Myocyte (in vitro differentiated cells): ENCODE measurements around the gene EDDM3A. TPM values are rescaled to one million over a fixed set of nuclear protein-coding genes. Genes with fewer than 3 reads are reported as not detected.
"Not testable (repeated sequence)": the region's sequence is repeated elsewhere in the genome, so short reads cannot be mapped to it uniquely, and the experiment has no call there.

ENCODE experiments used
- DNase-seq: peaks from one replicate; pipeline ENCODE4 v3.0.0-alpha.2; 2012; ENCODE audit warnings: low read depth
- total RNA-seq: library from RNA; depleted of rRNA; stranded (reverse); fragments of >200 nt; gene quantifications from 2 replicates; pipeline ENCODE4 v1.2.3, GENCODE V29; 2014

Gene EDDM3A
- total RNA-seq, 1 donor from 2014 or later = not detected

GRCh38 chr14:20732979-20733635, 12.6 kb upstream of the EDDM3A start:
- no peak for DNase-seq

DNA sequence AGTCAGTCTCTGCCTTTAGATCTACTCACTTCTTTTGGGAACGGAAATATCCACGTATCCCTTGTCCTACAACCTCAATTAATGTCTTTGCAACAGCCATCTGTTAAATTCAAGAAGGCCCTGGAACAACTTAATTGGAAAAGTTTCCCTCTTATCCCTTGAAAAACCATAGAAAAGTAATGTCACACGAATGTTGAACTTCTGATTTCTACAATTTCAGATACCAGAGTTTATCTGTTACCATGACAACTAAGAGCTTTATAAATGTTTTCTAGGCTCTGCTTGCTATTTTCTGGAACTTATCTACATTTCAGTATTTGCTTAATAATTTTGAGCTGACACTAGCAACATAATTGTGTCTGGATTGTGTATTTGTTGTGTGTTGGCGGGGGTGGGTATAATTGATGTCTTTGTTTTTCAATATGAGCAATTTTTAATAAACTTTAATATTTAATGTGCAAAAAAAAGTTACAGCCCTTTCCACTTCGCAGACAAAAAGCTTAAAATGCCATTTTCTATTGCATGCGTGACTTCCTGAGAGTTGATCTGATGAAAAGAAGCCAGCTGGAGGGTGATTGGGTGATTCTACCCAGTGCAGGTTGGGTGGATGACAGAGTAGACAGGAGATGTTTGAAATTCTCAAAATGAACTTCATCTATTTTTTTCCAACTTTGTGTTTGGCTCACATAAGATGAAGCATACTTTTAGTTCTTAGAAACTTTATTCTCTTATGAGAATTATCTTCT, 11.8 kb upstream of the EDDM3A start:
- DNase-seq = no peak

DNA sequence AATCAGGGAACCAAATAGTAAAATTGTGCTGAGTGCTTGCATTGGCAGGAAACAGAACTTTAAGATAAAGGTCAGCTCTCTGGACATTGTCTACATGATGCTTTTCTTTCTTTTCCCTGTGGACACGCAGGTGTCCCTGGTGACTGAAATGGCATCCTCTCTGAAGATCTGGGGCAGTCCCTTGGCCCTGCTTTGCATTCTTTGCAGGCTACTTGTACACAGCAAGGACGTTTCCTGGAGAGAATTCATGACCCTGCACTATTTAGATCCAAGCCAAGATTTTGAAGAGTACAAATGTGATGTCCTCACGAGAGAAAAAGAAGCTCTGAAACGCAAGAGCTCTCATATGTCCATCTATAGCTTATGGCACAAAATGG, 11.3 kb upstream of the EDDM3A start:
- DNase-seq = no peak

GRCh38 chr14:20738292-20738691, 7.4 kb upstream of the EDDM3A start:
- DNase-seq = not testable (repeated sequence)

- no peak for DNase-seq
Measured at GRCh38 chr14:20742132-20742531, 3.6 kb upstream of the EDDM3A start.

- no peak for DNase-seq
Measured at GRCh38 chr14:20743556-20743955, 2.1 kb upstream of the EDDM3A start.

DNA sequence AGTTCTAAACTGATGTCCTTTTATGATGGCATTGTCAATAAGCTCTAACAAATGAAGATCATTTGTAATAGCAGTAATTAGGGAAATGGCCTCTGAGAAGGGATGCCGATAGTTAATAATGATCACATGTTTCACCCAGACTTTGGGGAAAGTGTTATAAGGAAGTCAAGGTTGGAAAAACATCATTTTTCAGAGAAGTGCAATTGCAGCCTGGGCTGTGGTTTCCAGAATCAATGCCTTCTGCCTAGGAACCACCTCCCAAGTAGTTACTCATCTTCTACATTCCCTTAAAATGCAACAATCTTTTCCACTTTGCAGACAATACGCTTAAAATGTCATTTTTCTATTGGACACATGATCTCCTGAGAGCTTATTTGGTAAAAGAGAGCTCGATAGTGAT, 879 bp downstream of the EDDM3A start:
- DNase-seq = no peak

- DNase-seq = no peak
Measured at GRCh38 chr14:20748439-20748838, 2.8 kb downstream of the EDDM3A start.

DNA sequence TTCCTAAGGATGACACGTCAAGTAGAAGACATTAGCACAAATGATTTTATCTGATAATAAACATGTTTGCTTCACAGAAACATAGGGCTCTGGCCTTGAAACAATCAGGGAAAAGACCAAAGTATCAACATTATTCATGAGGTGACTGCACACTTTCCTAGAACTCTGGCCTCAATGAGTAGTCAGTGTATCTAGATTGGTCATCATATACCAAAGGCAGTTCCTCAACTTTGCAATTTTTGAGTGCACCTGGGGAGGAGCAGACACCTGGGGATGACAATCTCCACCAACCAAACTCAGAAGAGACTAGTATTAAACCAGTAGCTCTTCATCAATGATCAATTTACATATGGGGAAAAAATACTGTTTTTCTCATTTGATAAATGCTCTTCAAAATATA, 4.5 kb downstream of the EDDM3A start:
- DNase-seq = no peak

DNA sequence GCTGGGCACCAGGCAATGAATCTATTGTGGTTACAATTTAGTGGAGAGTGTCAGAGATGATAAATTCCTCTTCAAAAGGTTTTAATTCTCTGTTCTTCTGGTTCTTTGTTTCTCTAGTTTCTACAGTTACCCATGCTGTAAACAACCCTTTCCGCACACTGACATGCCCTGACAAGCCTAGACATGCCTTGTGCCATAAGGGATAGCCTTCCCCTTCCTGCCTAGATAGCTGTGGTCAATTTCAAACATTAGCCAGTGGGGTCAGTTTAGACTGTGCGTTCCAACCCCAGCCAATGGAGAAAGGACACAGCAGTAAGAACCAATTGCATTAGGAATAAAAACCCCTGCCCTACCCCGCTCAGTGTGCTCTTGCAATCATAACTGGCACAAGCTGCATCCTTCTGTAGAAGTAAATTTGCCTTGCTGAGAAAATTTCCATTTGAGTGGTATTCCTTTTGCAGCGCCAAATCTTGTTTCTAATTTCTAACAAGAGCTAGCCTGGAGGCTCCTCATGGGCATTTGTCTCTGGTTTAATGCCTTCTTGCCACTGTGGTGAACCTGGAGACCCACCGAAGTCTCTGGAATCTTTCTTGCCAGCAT, 6.4 kb downstream of the EDDM3A start:
- no peak for DNase-seq

DNA sequence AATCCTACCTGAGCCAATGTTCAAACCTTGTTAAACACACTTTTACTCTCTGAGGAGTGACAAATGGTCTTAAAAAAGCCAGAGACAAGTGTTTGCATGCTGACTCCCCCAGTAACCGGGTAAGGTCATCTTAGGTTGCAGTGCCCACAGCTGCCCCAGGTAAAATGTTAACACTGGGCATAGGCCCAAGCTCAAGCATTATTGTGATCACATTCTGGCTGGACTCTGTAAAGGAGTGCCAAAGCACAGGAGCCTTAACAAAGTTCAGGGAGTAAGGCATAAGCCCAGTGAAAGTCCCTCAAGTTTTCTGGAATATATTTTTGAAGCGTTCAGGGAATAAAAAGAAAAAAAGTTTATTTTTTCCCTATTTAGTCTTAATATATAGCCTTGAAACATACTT, 8.6 kb downstream of the EDDM3A start:
- no peak for DNase-seq

- DNase-seq = no peak
Measured at GRCh38 chr14:20755037-20755436, 9.3 kb downstream of the EDDM3A start.

DNA sequence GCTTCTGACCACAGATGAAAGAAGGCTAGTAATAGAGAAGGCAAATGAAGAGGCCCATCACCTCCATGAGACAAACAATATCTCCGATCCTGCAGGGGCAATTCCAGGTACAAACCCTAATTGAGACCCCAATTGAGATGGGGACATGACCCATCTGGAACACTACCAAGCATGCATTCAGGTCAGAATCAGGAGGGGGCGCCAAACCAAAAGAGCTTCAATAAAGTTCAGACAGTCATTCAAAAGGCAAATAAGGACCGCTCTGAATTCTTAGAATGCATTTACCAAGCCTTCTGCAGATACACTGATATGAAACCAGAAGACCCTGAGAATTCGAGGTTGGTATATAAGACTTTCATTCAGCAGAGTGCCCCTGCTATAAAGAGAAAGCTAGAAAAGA, 12.3 kb downstream of the EDDM3A start:
- DNase-seq = no peak

GRCh38 chr14:20759465-20759864, 13.8 kb downstream of the EDDM3A start:
- not testable (repeated sequence) for DNase-seq

- DNase-seq = no peak
Measured at GRCh38 chr14:20760950-20761349, 15.3 kb downstream of the EDDM3A start.

DNA sequence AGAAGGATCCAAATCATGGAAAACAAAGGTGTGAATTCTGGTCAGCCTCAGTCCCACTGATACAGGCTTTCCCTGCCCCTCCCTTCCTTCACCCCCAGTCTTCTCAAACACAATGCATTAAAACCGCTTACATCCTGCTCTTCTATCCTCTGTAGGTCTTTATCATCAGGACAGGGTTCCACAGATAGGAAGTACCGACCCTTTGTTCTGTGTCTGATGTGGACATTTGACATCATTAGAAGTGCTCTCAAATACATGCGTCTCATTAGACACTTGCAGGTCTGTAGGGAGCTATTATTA, 22.9 kb downstream of the EDDM3A start:
- DNase-seq = no peak

DNA sequence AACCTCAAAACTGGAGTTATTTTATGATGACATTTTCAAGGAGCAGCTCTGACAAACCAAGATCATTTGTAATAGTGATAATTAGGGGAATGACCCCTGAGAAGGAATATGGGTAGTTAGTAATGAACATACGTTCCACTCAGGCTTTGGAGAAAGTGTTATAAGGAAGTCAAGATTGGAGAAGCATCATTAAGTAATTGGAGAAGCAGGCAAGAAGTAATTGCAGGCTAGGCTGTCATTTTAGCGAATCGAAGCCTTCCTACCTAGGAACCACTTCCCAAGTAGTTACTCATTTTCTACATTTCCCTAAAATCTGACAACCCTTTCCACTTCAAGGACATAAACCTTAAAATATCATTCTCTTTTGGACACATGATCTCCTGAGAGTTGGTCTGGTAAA, 23.7 kb downstream of the EDDM3A start:
- DNase-seq = no peak

DNA sequence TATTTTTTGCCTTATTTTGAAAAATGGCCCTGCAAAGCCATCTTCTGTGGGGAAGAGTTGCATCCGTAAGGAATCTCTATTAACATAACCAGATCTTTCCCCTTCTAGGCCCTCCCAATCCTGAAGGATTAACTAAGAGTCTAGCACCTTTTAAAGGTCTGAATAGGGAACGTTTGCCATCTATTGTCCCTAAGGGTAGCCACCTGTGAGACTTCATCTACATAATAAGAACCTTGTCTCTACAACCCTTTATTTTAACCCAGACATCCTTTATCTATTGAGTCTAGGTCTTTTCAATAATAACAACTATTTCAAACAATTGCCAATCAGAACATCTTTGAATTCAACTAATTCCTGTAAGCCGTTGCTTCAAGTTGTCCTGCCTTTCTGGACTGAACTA, 27.0 kb downstream of the EDDM3A start:
- no peak for DNase-seq

GRCh38 chr14:20774258-20774824, 28.7 kb downstream of the EDDM3A start:
- no peak for DNase-seq

DNA sequence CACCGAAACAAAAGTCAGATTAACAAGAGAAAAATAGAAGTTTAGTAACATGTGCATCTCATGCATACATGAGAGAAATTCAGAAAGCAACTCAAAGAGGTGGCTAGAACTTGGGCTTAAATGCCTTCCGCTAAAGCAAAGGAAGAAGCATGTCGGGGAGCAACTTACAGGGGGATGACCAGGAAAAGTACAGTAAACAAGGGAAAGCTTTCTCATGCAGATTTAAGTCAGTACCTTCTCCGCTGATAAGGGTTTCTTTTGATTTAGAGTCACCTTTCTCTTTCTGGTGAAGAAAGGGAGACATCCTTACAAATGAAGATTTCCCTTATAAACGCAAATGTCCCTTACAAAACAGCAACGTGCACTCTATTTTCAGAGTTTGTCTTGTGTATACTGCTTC, 29.4 kb downstream of the EDDM3A start:
- DNase-seq = no peak

- DNase-seq = no peak
Measured at GRCh38 chr14:20775901-20776300, 30.2 kb downstream of the EDDM3A start.

- no peak for DNase-seq
Measured at GRCh38 chr14:20781803-20782202, 36.1 kb downstream of the EDDM3A start.
